Measurements from ENCODE around the gene MTG2.

The MTG2 gene

GRCh38 chr20:62222266-62222850 is 39.5 kb downstream of the MTG2 start:
- no peak for DNase-seq (ENCODE audit: low spot score)

GRCh38 chr20:62222972-62223371 is 40.1 kb downstream of the MTG2 start:
- DNase-seq (ENCODE audit: low spot score): no peak

GRCh38 chr20:62223571-62223970 is 40.7 kb downstream of the MTG2 start:
- DNase-seq (ENCODE audit: low spot score): no peak

- DNase-seq (ENCODE audit: low spot score): no peak
Observed at GRCh38 chr20:62224113-62224855, 41.5 kb downstream of the MTG2 start.

GRCh38 chr20:62225026-62225425 is 42.2 kb downstream of the MTG2 start:
- DNase-seq (ENCODE audit: low spot score): no peak

- no peak for DNase-seq (ENCODE audit: low spot score)
Observed at GRCh38 chr20:62225820-62226635, 43.2 kb downstream of the MTG2 start.

- no peak for DNase-seq (ENCODE audit: low spot score)
Observed at GRCh38 chr20:62226707-62227590, 44.1 kb downstream of the MTG2 start.

- no peak for DNase-seq (ENCODE audit: low spot score)
Observed at GRCh38 chr20:62227591-62227976, 44.8 kb downstream of the MTG2 start.

- no peak for DNase-seq (ENCODE audit: low spot score)
Observed at GRCh38 chr20:62227977-62228958, 45.4 kb downstream of the MTG2 start.

GRCh38 chr20:62228982-62229545 is 46.2 kb downstream of the MTG2 start:
- no peak for DNase-seq (ENCODE audit: low spot score)

GRCh38 chr20:62229667-62230066 is 46.8 kb downstream of the MTG2 start:
- no peak for DNase-seq (ENCODE audit: low spot score)

- no peak for DNase-seq (ENCODE audit: low spot score)
Observed at GRCh38 chr20:62230276-62230675, 47.4 kb downstream of the MTG2 start.

- DNase-seq (ENCODE audit: low spot score): no peak
Observed at GRCh38 chr20:62230696-62231095, 47.9 kb downstream of the MTG2 start.

- DNase-seq (ENCODE audit: low spot score): no peak
Observed at GRCh38 chr20:62231292-62231691, 48.5 kb downstream of the MTG2 start.

GRCh38 chr20:62232194-62232593 is 49.4 kb downstream of the MTG2 start:
- DNase-seq (ENCODE audit: low spot score): no peak

GRCh38 chr20:62232770-62233645 is 50.2 kb downstream of the MTG2 start:
- no peak for DNase-seq (ENCODE audit: low spot score)

GRCh38 chr20:62233684-62234083 is 50.9 kb downstream of the MTG2 start:
- DNase-seq (ENCODE audit: low spot score): no peak

- DNase-seq (ENCODE audit: low spot score): no peak
Observed at GRCh38 chr20:62234339-62234738, 51.5 kb downstream of the MTG2 start.

GRCh38 chr20:62235001-62235776 is 52.4 kb downstream of the MTG2 start:
- DNase-seq (ENCODE audit: low spot score): no peak

Data from CD4-positive, alpha-beta T cell treated with Interleukin-6 at 100 ng/mL for 8 hours (primary cell).